GM21526 (cell line): Measurements from ENCODE around the gene C22orf31.

ENCODE experiments used
- ATAC-seq: cut with Tn5 transposase; IDR thresholded peaks from one replicate; pipeline ENCODE4 v1.9.1; 2021; ENCODE audit warnings: moderate library complexity; ENCODE audit not compliant: unreplicated experiment, low FRiP score

C22orf31 gene

DNA sequence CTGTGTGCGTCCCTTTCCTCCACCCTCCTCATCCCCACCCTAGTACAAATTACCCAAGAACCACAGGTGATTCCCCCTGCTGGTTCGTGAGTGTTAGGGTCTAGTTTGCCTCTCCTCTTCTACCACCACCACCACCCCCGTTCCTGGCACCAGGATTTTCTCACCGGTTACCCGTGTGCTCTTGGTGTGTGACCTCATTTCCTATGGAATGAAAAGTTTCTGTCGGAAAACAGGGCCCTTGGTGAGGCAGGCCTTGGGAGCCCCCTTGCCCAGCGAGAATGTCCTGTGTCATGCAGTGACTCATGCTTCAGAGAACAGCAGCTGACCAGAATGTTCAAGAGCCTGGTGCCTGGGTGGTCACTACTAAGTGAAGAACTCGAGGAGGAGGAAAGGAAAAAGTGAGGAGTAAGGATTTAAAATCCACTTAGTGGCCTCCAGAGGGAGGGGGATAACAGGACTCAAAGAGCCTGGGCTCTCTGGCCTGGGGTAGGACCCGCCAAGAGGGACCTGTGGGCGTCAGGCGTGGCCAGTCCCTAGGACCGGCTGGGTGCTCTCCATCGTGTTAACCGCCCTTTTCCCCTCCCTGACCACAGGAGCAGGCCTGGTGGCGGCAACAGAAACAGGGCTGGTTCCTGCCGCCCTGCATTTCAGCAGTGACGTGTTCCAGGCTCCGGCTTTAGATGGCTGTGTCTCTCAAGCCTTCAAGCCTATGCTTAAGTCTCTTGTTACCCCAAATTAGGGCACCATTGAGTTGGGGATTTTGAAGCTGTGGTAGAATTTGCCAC lies 30.2 kb downstream of the C22orf31 start:
- no peak for ATAC-seq

DNA sequence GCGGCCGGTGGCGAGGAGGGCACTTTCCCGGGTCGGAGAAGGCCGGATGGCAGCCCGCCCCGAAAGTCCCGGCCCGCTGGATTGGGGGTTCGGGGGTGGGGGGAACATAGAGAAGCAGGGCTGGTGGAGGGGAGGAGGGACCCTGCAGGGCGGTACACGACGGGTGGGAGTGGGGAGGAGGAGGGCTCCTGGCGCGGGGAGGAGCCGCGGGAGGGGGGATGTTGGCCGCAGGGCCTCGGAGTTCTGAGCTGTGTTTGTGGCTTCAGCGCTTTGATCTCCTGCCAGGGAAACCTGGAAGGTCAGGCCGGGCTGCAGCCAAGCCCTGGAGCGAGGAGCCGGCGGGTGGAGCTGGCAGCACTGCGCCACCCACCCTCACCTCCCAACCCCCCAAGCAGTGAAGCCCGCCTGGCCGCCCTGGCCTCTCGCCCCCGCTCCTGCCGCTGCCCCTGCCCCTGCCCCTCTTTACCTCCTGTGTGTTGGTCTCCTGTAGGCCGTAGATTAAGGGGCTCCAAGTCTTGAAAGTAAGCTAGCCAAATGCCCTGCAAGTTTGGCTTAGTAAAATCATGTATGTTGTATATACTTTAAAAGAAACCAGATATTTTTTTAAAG lies 30.9 kb downstream of the C22orf31 start:
- ATAC-seq: no peak

DNA sequence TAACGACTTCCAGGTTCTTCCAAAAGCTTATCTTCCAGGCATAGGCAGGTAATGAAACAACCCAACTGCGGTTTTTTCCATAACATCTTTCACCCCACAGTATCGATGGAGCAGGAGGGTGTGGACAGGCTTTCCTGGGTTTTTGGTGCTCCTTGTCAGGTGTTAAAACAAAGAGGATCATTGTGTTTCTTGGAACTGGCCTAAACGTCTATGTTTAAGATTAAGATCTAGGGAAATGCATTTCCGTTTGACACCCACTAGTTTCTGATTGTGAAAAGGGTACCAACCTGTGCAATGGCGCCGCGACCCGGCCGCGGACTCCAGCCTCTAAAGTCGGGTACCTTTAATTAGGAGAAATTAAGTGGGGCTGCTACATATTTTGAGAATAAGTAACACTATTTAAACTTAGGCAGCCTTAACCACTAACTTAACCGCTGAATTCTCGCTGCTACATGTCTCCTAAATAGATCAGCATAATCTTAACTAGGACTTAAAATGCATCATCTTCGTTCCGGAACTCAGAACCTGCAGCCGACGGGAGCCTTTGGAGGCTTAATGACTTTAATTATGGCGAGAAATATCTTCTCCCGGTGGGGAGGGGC lies 31.5 kb downstream of the C22orf31 start:
- ATAC-seq: no peak

DNA sequence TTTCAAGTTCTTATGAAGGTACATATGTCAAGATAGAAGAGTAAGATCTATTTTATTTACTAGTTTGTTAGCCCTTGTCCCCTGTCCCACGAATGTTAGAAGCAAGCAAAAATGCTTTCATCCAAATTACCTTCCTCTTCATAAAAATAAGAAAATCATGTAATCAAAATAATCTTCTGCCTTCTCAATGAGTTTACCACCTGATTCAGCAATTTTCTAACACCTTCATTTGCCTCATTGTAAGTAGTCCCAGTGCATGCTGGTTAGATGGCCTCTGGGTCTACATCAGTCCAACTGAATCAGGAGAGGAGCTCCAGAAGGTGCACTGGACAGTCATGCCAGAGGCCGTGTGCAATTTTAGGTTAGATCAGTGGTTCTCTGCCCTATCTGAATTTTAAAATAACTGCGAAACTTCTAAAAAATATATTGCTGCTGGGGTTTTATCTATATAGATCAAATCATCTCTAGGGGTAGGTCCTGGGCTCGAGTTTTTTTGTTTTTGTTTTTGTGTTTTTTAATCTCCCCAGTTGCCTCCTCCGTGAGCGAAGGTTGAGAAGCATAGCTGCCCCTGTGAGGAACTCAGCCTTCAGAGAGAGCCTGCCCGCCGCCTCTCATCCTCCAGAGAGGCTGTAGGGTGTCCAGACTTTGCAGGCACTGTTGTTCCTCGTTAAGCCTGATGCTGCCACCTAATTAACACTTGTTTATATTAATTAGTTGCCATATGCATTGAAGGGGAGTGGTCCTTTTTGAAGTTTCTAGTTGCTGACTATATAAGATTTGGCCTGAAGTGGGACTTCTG lies 32.2 kb downstream of the C22orf31 start:
- no peak for ATAC-seq

DNA sequence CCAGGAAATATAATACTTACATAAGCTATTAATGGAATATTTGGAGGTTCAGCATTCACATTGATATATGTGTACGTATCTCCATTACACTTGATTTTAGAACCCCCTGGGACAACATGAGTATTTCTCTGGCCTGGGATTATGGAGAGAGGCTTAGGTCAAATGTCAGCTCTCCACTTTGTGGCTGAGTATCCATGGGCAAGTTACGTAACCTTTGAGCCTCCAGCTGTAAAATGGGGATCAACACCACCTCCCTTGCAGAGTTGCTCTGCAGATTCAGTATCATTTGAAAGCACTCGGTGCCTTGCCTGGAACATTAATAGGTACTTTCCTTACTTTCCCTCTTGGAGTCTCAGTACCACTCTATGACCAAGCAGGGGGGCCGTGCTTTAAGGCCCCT lies 33.2 kb downstream of the C22orf31 start:
- ATAC-seq: no peak

DNA sequence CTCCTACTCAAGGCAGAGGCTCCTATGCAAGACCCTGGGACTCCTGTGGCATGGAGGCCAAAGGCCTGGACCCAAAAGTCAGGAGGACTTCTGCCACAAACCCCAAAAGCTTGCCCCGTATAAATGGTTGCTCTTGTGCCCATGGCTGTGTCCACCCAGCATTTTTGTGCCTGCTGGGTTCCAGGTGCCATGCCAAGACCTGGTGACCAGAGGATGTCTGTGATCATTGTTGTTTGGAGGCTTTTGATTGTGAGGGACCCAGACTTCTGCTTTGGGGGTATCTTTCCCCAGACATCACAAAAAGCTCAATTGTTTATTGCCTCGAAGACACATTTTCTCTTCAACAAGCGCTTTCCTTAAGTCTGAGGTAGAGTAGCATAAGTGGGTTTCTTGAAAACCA lies 35.1 kb downstream of the C22orf31 start:
- ATAC-seq: no peak

DNA sequence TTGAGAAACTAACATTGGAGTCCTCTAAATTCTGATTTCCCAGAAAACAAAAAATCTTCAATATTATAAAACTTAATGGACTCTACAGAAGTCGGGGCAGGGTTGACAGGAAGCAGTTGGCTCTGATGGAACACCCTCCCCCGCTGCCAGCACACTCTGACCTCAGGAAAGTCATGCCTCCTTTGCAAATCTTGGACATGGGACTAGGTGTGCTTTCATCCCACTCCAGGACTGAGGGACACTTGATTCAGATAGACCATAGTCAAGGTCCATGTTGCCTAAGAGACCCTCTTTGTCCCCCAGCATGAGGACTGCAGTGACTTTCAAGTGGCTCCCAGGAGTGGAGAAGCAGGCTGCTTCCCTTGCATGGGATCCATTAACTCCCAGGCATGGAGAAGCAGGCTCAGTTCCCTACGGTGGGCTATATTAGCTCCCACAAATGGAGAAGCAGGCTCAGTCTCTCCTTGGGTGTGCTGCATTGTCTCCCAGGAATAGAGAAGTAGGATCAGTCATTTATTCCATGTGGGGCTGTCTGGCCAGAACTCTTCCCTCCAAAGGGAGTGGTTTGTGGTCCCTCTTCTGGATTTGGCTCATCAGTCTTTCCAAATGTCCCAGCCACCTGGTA lies 38.3 kb downstream of the C22orf31 start:
- ATAC-seq: no peak

DNA sequence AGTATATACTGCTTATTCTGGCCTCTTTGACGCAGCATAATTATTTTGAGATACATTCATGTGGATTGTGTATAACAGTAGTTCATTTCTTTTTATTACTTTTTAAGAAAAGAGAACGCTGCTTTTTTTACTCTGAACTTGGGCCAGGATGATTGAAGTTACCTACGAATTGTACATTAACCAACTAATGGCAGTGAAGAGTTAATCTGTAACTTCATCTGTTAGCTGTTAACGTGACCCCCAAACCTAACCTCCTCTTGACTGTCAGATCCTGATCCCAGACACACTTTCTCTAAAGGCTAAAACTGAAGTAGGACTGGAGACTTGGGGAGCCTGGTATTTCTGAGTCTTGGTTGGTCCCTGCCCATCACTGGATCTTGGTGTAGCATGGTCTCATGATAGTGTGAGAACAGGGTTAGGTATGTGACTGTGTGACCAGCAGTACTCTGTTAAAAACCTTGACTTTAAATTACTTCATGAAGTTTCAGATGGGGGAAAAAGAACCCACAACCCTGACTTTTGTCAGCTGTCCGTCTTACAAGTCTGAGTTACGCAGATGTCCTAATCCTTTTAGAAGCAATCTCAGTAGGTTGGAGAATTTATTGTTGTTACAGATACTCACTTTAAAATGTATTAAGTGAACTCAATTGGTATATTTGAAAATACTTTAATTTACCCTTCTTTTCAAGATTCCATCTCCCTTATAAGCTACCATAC lies 39.4 kb downstream of the C22orf31 start:
- ATAC-seq: no peak

DNA sequence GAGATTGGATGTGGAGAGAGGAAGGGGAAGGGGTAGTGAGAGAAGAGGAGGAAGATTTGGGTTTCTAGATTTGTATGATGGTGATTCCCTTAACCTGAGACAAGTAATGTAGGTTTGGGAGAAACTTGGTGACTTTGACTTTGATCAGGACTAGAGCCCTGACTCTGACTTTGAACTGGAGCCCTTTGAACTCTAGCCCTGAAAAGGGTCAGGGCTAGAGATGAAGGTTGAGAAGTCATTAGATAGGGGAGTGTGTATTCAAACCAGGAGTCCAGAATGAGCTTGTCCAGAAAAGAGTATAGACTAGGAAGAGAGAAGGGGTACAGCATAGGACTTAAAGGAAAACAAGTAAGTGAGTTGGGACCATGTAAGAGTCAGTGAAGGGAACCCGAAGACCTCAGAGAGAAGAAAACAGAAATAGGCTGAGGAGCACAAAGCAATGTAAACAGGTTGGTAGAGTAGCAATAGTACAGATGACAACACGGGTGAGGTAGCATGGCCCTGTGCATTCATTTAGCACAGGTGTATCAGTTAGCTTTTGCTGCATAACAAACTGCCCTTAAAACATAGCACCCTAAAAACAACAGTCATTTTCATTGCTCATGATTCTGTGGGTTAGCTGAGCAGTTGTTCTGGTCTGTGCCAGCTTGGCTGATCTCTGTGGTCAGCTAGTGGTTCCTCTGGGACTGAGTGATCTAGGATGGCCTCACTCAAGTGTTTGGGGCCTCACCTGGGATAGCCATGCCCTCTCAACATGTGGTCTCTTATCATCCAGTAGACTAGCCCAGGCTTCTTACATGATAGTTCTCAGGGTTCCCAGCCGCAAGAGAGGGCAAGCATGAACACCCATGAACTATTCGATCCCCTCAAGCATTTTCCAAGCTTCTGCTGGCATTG lies 43.1 kb downstream of the C22orf31 start:
- ATAC-seq: no peak

DNA sequence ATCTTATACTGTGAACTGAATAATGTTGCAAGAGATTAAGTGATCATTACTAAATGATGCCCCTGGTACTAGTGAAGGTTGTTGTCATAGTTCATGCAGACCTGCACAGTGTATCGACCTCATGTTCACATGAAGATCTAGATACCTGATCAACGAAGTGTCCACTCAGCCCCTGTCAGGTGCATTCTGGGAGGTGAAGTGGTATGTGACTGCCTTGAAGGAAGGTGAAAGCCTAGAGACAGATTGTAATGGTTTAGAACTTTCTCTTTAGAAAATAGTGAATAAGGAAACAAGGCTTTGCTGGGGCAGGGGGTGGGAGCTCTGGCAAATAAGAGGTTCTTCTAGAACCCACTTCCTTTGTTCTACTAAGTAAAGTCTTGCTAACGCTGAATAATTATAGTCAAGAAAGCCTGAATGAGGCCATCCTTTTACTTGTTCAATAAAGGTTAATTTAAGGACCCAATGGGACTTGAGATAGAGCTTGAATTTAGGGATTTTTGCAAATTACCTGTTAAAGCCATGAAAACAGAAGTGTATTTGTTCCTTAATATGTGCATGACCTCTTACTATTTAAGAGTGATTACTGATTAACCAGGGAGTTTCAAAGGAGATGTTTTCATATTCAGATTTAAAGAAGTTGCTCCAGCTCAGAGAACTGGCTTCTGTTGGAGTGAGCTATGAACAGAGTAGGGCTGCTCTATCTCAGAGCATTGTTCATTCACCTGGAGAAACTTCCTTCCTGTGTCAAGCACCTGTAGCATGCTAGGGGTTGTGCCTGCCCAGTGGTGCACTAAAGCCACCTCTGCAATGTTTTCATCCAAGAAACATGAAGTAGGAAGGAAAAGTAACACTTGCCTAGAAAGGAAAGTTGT lies 45.3 kb downstream of the C22orf31 start:
- no peak for ATAC-seq

DNA sequence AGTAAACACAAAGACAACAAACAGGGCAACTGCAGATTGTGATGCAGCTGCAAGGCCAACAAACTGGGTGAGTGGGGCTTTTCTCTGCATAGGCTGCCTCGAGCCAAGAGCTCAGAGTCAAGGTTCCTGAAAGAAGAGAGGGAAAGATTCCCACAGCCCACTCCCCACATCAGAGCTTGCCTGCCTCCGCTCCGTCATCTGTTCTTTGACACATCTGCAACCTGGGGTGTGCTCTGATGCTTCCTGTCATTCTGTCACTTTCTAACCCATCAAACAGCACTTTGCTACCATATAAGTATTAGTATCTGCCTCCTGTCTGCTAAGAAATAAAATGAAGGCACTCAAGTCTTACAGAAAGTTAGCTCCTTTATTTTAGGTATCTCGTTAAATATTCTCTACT lies 46.9 kb downstream of the C22orf31 start:
- no peak for ATAC-seq

DNA sequence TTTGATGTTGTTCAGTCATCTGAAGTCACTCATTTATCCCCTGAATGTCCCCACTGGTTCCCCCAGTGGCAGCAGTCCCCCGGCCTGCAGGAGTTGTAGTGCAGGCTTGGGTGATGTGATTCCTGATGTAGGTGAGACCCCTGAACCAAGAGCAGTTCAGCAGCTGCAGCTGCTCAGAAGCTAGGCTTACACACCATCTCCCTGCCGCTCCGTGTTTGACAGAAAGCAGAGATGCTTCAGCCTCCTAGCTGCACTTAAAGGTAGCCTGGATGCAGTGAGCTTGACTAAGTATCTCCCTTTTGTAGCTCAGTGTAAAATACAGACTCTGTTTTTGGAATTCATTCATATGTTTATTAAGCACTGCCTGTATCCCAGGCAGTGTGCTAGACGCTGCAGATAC lies 47.3 kb downstream of the C22orf31 start:
- ATAC-seq: no peak

DNA sequence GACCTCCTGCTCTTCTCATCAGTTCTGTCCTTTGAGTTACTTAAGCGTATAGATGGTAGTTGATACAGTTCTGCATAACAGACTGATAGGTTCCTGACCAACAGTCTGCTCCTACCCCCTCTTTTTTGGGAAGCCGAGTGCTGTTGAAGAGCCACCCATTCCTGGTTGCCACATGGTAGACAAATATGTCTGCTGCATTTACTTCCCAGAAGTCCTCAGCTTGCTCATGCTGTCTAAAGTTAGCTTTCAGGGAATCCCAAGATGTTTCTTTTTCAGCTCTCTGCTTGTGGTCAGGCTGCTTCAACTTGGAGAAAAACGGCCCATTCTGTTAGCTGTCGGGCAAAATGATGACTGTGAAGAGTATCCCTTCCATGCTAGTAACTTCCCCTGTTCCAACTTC lies 48.7 kb downstream of the C22orf31 start:
- no peak for ATAC-seq

DNA sequence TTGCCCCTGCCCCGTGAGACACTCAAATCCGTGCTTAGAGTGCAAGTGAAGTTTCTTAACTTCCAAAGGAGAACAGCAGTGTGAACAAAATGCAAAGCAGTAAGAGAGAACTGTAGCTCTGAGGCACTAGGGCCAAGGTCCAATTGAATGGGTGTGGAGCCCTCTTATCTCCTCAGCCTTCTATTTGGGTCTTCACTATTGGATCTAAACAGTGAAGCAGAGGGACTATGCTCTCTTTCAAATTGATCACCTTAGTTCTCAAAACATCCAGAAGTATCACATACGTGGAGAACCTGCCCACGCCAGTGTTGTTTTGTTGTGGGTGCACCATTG lies 49.6 kb downstream of the C22orf31 start:
- ATAC-seq: no peak

DNA sequence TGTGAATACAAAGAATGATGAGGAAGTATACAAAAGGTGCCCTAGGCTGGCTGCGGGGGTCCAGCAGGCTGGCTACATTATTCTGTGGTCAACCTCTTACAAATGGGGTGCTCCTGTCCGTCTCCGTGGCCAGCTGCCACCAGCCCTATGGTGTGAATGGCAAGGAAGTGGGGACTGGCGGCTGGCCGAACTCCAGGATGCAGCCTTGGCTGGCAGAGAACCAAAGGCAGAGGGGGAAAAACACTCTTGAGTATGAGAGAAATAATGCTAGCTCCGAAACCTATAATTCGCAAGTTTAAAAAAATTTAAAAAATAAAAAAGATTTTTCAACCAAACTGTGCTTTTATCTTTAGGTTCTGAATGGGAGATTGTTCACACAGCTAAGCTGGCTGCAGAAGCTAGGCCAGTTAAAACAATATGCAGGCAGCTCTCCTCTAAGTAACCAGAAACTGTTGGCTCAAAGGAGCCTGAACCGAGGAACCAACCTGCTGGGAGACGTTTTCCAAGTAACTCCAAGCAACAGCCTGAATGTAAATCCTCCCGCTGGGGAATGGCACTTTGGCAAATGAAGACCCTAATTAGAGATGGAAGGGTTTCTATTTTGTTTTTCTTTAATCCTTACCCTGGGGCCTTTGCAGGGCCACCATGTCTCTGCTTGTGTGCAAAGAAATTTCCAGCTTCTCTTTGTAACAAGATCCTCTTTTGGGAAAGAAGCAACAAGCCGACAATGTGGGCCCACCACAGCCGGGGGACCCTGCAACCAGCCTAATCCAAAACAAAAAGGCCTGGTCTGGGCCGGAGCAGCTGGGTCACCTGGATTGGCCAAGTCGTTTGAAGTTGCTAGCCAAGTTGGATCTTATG lies 50.2 kb downstream of the C22orf31 start:
- ATAC-seq: no peak

DNA sequence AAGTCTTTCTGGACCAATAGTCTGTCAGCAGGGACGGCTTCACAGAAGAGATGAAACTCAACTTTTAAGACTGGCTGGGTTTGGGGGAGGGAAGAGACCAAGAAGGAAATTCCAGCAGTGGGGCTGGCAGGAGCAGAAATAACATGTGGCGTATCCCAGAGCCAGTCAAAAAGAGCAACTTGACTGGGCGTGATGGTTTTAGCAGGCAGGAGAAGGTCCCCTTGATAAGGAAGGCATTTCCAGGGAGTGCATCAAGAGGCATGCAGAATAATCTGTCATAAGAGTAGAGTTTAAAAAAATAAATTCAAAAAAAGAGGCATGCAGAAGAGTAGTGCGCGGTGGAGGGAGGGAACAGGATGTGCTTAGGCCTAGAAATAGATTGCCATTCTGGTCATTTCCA lies 52.5 kb downstream of the C22orf31 start:
- ATAC-seq: no peak
